Superior temporal gyrus (tissue), 1 donor: ENCODE data around the gene INPP4A.

Experiments
- DNase-seq: peaks from one replicate; pipeline ENCODE4 v3.0.0-alpha.2; 2016; ENCODE audit errors: extremely low spot score

The INPP4A gene

GRCh38 chr2:98634406-98635092 lies 189.9 kb downstream of the INPP4A start:
- no peak for DNase-seq

GRCh38 chr2:98637401-98638147 lies 192.9 kb downstream of the INPP4A start:
- no peak for DNase-seq

- DNase-seq: no peak
Measured at GRCh38 chr2:98643496-98644100, 198.9 kb downstream of the INPP4A start.
